ENCODE data around the gene PI4K2A. TPM values are rescaled to one million over a fixed set of nuclear protein-coding genes. Genes with fewer than 3 reads are reported as not detected.

Gene PI4K2A
- total RNA-seq, 1 experiment from 2014 or later: 13.0 TPM

DNA sequence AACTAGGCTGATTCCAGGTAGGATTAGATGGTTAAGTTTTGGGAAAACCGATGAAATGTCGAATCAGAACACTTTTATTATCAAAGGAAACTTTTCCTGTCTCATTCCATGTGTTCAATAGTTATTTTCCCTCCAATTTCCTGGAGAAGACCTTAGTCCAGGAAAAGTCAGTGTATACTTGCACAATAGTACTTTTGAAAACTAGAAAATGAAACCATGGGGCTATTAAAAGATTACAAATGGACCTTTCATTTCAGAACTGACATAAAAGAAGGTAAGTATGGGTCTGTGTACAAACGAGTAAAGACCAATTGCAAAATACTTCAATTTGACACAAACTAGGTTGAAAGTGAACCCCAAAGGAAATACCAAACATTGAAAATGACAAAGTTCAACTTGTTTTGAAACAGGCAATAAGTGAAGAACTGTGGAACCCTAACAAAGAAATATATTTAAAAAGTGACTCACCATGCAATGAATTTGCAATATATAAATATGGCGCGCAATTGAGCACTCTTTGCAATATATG lies 44.5 kb downstream of the PI4K2A start:
- no peak for DNase-seq
- Mint-ChIP-seq H3K36me3 (ENCODE audit: insufficient read depth, unreplicated experiment) (peaks cover 27% of the 10 kb centered on the region), H3K9me3 (ENCODE audit: low read depth, unreplicated experiment) (no peaks in the 10 kb centered on the region), H3K27ac (ENCODE audit: unreplicated experiment) (peak overlapping the region; percentile 30), H3K4me1 (ENCODE audit: low read depth, unreplicated experiment) (peaks cover 22% of the 10 kb centered on the region), H3K27me3 (ENCODE audit: unreplicated experiment) (no peaks in the 10 kb centered on the region), H3K4me3 (ENCODE audit: low read depth, unreplicated experiment) (peak overlapping the region; percentile 73)
- CTCF ChIA-PET: interaction anchor here (0.6 to 2.2 kb wide), 4 partner anchors 8 to 46 kb away, joined by 3 to 9 read pairs (median 4); partner anchors contain the start of gene MARVELD1
- no TSS peak for BruUV-seq (replicated peaks)
- intact Hi-C loops (cut with micrococcal nuclease; ENCODE audit: unreplicated experiment): no loop called here
- no peak for TF ChIP-seq CTCF (IDR thresholded peaks at IDR 0.05; ENCODE audit: unreplicated experiment)

GRCh38 chr10:97685395-97685958 lies 45.0 kb downstream of the PI4K2A start:
- no peak for TF ChIP-seq CTCF (IDR thresholded peaks at IDR 0.05; ENCODE audit: unreplicated experiment)
- H3K27ac Mint-ChIP-seq (ENCODE audit: unreplicated experiment): peak overlapping the region; percentile 30
- no TSS peak for BruUV-seq (replicated peaks)
- no peaks in the 10 kb centered on the region for H3K27me3 Mint-ChIP-seq (ENCODE audit: unreplicated experiment)
- CTCF ChIA-PET: interaction anchor here (0.6 to 1.1 kb wide), 2 partner anchors 9 to 45 kb away, joined by 3 to 5 read pairs; no protein-coding TSS in a partner anchor
- H3K4me3 Mint-ChIP-seq (ENCODE audit: low read depth, unreplicated experiment): peak overlapping the region; percentile 73
- intact Hi-C loops (cut with micrococcal nuclease; ENCODE audit: unreplicated experiment): no loop called here
- peaks cover 27% of the 10 kb centered on the region for H3K36me3 Mint-ChIP-seq (ENCODE audit: insufficient read depth, unreplicated experiment)
- no peaks in the 10 kb centered on the region for H3K9me3 Mint-ChIP-seq (ENCODE audit: low read depth, unreplicated experiment)
- peaks cover 22% of the 10 kb centered on the region for H3K4me1 Mint-ChIP-seq (ENCODE audit: low read depth, unreplicated experiment)
- peak; percentile 55 for DNase-seq

GRCh38 chr10:97686301-97686961 lies 46.0 kb downstream of the PI4K2A start:
- BruUV-seq (replicated peaks): no TSS peak

More at GRCh38 chr10:97686301-97686961, 46.0 kb downstream of the PI4K2A start:
- Mint-ChIP-seq H3K27ac (ENCODE audit: unreplicated experiment) (no peak overlapping the region), H3K27me3 (ENCODE audit: unreplicated experiment) (no peaks in the 10 kb centered on the region), H3K4me3 (ENCODE audit: low read depth, unreplicated experiment) (peak overlapping the region; percentile 73), H3K9me3 (ENCODE audit: low read depth, unreplicated experiment) (no peaks in the 10 kb centered on the region), H3K4me1 (ENCODE audit: low read depth, unreplicated experiment) (peaks cover 22% of the 10 kb centered on the region), H3K36me3 (ENCODE audit: insufficient read depth, unreplicated experiment) (peaks cover 27% of the 10 kb centered on the region)
- intact Hi-C loops (cut with micrococcal nuclease; ENCODE audit: unreplicated experiment): no loop called here
- CTCF ChIA-PET: interaction anchor here (0.7 to 2.7 kb wide), 5 partner anchors 9 to 53 kb away, joined by 3 to 19 read pairs (median 8); partner anchors contain the start of gene MORN4
- TF ChIP-seq CTCF (IDR thresholded peaks at IDR 0.05; ENCODE audit: unreplicated experiment): no peak
- no peak for DNase-seq

Measured in Calu3 (cell line).